GM12801 (cell line): ENCODE measurements around the gene PBRM1.

Source experiments
- CTCF ChIP-seq: IDR thresholded peaks from one replicate; pipeline ENCODE4 v1.5.1; 2011; ENCODE audit warnings: control low read depth; ENCODE audit not compliant: insufficient read length; ENCODE audit errors: extremely low read depth

The PBRM1 gene

GRCh38 chr3:52721730-52722008, 36.0 kb upstream of the PBRM1 start:
- no peak for TF ChIP-seq CTCF

DNA sequence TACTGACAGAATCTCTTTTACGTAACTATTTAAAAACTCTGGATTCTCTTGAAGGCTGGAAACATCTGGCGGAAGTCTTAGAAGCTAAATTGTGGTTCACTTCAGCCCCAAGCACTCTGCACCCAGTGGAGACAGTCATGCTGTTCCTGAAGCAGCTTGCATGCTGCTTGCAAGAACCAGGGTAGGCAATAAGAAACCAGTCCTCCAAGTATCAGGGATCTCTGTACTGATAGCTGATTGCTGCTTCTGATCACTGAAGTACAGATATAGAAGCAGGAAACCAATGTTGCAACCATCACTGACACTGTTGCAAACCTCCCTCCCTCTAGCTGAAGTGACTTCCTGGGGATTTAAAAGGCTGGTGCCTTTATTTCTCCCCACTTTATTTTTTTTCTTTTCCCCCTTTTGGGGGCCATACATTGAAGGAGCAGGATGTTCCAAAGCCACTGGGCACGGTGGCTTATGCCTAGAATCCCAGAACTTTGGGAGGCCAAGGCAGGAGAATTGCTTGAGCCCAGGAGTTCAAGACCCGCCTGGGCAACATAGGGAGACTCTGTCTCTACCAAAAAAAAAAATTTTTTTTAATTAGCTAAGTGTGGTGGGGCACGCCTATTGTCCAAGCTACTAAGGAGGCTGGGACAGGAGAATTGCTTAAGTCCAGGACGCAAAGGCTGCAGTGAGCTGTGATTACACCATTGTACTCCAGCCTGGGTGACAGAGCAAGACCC, 35.5 kb upstream of the PBRM1 start:
- no peak for TF ChIP-seq CTCF

DNA sequence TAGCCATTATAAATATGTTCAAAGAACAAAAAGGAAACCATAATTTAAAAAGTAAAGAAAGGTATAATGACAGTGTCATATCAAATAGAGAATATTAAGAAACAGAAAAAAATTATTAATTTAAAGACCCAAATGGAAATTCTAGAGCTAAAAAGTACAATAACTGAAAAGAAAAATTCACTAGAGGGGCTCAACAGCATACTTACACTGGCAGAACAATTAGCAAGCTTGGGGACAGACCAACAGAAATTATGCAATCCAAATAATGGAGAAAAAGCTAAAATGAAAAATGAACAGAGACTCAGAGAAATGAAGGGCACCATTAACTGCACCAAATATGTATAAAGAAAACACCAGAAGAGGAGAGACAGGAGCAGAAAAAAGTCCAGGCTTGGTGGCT, 33.9 kb upstream of the PBRM1 start:
- no peak for TF ChIP-seq CTCF

GRCh38 chr3:52715714-52716305, 30.1 kb upstream of the PBRM1 start:
- TF ChIP-seq CTCF, result no peak

- no peak for TF ChIP-seq CTCF
These were observed 28.9 kb upstream of the PBRM1 start for GRCh38 chr3:52714335-52715302.

DNA sequence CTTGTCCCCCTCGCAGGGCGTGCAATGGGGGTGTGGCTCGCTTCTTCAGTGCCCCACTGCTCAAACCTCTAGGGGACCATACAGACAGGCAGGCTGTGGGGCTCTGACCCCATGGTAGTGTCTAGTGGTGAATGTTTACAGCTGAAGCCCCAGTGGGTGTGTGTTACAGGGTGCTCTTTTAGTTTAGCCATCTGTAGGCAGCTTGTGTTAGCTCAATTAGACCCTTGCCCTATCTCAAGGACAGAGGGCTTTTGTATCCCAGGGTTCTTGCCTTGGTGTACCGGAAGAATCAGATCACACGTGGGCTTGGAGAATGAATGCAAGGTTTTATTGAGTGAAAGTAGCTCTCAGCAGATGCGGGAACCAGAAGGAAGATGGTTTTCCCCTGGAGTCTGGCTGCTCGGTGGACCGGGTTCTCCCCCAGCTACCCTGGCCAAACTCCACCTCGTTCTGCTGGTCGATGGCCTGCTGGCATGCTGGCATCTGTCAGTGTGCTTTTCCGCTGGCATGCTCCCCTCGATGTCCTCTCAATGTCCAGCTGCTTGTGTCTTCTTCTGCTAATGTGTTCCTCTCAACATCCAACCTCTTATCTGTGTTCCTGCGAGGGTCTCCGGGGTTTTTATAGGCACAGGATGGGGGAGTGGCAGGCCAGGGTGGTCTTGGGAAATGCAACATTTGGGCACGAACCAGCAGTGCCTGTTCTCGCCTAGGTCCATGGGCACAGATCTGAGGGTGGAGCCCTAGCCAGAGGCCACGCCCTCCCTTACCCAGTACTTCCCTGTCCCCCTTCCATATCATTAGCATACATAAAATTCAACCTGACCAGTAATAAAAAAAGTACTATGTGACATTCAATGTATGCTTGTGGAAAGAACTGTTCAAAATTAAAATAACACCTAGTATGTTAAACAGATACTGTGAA, 26.8 kb upstream of the PBRM1 start:
- no peak for TF ChIP-seq CTCF
